K562 (cell line): Measurements from ENCODE around the gene GPSM3. TPM values are rescaled to one million over a fixed set of nuclear protein-coding genes. Genes with fewer than 3 reads are reported as not detected.

Experiments used
- ARID1B ChIP-seq: fragments of 450-650 bp; IDR thresholded peaks from 2 replicates; pipeline ENCODE4 v1.6.1; 2016; ENCODE audit warnings: antibody characterized with exemption, mild to moderate bottlenecking, inconsistent platforms
- ATF1 ChIP-seq, 2 experiments: fragments of 450-650 bp in 1 of 2; IDR thresholded peaks; 2 replicates each; pipeline ENCODE4 v1.6.1; 2016; ENCODE audit warnings: missing compliant biosample characterization in 1 of 2, missing genetic modification characterization in 1 of 2
- DPF2 ChIP-seq: fragments of 450-650 bp; IDR thresholded peaks from 2 replicates; pipeline ENCODE4 v1.6.1; 2016
- KLF16 ChIP-seq: IDR thresholded peaks from 2 replicates; pipeline ENCODE4 v1.6.1; 2016; ENCODE audit warnings: antibody characterized with exemption
- MCM2 ChIP-seq: fragments of 450-650 bp; IDR thresholded peaks from 2 replicates; pipeline ENCODE4 v1.6.1; 2017; ENCODE audit warnings: low read depth, mild to moderate bottlenecking
- PHF21A ChIP-seq: fragments of 450-650 bp; IDR thresholded peaks from 2 replicates; pipeline ENCODE4 v1.6.1; 2017; ENCODE audit warnings: low read depth, borderline replicate concordance
- PKNOX1 ChIP-seq: fragments of 450-650 bp; IDR thresholded peaks from 2 replicates; pipeline ENCODE4 v1.6.1; 2016
- REST ChIP-seq, 2 experiments: fragments of 450-650 bp; formaldehyde crosslinking in 1 of 2; IDR thresholded peaks; 2 replicates each; pipeline versions ENCODE4 v1.4.0 to v1.6.1; 2014 to 2020; ENCODE audit warnings: mild to moderate bottlenecking in 2 of 2, borderline replicate concordance in 1 of 2, low read depth in 1 of 2
- ZNF124 ChIP-seq: sonication (generic); formaldehyde crosslinking; IDR thresholded peaks from 2 replicates; pipeline ENCODE4 v1.8.1; 2022; ENCODE audit warnings: missing genetic modification reagents
- ZNF3 ChIP-seq: fragments of 250-450 bp; sonication (Bioruptor Pico); IDR thresholded peaks from 2 replicates; pipeline ENCODE4 v1.5.0; 2021; ENCODE audit warnings: mild to moderate bottlenecking, moderate library complexity
- ZNF444 ChIP-seq: fragments of 250-450 bp; sonication (Bioruptor Pico); IDR thresholded peaks from 2 replicates; pipeline ENCODE4 v1.4.0; 2020; ENCODE audit warnings: mild to moderate bottlenecking, moderate library complexity
- polyA plus RNA-seq, 8 experiments: library from polyadenylated mRNA; depleted of rRNA in 4 of 8; stranded (reverse) in 5 of 8; unstranded in 3 of 8; fragments of >200 nt; fragmentation: Nextera tagmentation in 2 of 8; fragmentation: Illumina TruSeq in 1 of 8; extraction: Ambion mirVana in 2 of 8; extraction: Trizol in 1 of 8; gene quantifications; 2 replicates each; pipeline versions ENCODE4 v1.2.1 to v1.2.3, GENCODE V29; 2011 to 2014; ENCODE audit warnings: inconsistent platforms in 1 of 8, missing spikeins in 1 of 8
- total RNA-seq, 7 experiments: library from RNA; depleted of rRNA in 6 of 7; stranded (reverse); fragments of >200 nt in 6 of 7; fragmentation: Illumina TruSeq in 2 of 7; extraction: Trizol in 2 of 7; gene quantifications; 2 replicates each; pipeline versions ENCODE4 v1.2.1 to v1.2.3, GENCODE V29; 2011 to 2021; ENCODE audit warnings: low replicate concordance in 1 of 7
- TF ChIP-seq, protein P1 (sequence below): fragments of 250-450 bp; sonication (Bioruptor Pico); IDR thresholded peaks from 2 replicates; pipeline ENCODE4 v1.4.0; 2020; ENCODE audit warnings: borderline replicate concordance
- TF ChIP-seq, protein P2 (sequence below): fragments of 450-650 bp; formaldehyde crosslinking; IDR thresholded peaks from 2 replicates; pipeline ENCODE4 v1.4.0; 2020; ENCODE audit warnings: mild to moderate bottlenecking, moderate library complexity
- TF ChIP-seq, protein P3 (sequence below): fragments of 250-450 bp; sonication (Bioruptor Pico); IDR thresholded peaks from 2 replicates; pipeline ENCODE4 v1.4.0; 2020; ENCODE audit warnings: mild to moderate bottlenecking

Gene GPSM3
- total and polyA plus RNA-seq, 9 of the 15 experiments (the other 6 are each of a cell fraction or from before 2014, with no cell fraction given), result 5.3 to 42.6 (median 24.4) TPM

DNA sequence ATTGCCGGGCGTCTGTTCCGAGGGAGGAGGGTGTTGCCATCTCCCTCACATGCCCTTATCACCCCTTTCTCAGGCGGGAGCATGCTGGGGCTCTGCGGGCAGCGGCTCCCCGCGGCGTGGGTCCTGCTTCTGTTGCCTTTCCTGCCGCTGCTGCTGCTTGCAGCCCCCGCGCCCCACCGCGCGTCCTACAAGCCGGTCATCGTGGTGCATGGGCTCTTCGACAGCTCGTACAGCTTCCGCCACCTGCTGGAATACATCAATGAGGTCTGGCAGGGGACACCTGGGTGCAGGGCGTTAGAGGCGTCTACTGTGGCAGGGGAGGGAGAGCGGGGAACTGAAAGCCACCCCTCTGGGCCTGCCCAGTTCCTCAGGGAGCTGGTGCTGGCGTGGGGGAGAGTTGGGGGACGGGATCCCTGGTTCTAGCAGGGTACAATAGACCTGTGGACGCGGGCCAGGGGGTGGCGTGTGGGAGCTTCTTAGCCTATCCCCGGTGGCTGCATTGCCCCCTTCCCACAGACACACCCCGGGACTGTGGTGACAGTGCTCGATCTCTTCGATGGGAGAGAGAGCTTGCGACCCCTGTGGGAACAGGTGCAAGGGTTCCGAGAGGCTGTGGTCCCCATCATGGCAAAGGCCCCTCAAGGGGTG lies 37.8 kb downstream of the GPSM3 start (continued):
- TF ChIP-seq REST (IDR thresholded peaks at IDR 0.05; ENCODE audit: borderline replicate concordance) (peak; percentile 92), REST (CRISPR knock-in tag; IDR thresholded peaks at IDR 0.05; ENCODE audit: low read depth) (no peak), ARID1B (peak; percentile 63; the same call in 1 of the 2 replicates), ZNF124 (CRISPR knock-in tag) (no peak), KLF16 (peak; percentile 67; the same call in 1 of the 2 replicates), ZNF444 (CRISPR knock-in tag) (no peak), ZNF3 (CRISPR knock-in tag) (no peak), ATF1 (CRISPR knock-in tag; IDR thresholded peaks at IDR 0.05) (no peak), ATF1 (tag; IDR thresholded peaks at IDR 0.05) (no peak; the same call in 1 of the 2 replicates), MCM2 (no peak), PHF21A (no peak), DPF2 (peak; percentile 45; the same call in 1 of the 2 replicates), PKNOX1 (no peak; the same call in 1 of the 2 replicates)
- TF ChIP-seq, protein P1, sequence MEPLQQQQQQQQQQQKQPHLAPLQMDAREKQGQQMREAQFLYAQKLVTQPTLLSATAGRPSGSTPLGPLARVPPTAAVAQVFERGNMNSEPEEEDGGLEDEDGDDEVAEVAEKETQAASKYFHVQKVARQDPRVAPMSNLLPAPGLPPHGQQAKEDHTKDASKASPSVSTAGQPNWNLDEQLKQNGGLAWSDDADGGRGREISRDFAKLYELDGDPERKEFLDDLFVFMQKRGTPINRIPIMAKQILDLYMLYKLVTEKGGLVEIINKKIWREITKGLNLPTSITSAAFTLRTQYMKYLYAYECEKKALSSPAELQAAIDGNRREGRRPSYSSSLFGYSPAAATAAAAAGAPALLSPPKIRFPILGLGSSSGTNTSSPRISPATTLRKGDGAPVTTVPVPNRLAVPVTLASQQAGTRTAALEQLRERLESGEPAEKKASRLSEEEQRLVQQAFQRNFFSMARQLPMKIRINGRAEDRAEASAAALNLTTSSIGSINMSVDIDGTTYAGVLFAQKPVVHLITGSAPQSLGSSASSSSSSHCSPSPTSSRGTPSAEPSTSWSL (CRISPR knock-in tag), result no peak
- TF ChIP-seq, protein P2, sequence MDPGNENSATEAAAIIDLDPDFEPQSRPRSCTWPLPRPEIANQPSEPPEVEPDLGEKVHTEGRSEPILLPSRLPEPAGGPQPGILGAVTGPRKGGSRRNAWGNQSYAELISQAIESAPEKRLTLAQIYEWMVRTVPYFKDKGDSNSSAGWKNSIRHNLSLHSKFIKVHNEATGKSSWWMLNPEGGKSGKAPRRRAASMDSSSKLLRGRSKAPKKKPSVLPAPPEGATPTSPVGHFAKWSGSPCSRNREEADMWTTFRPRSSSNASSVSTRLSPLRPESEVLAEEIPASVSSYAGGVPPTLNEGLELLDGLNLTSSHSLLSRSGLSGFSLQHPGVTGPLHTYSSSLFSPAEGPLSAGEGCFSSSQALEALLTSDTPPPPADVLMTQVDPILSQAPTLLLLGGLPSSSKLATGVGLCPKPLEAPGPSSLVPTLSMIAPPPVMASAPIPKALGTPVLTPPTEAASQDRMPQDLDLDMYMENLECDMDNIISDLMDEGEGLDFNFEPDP (CRISPR knock-in tag), result no peak
- TF ChIP-seq, protein P3, sequence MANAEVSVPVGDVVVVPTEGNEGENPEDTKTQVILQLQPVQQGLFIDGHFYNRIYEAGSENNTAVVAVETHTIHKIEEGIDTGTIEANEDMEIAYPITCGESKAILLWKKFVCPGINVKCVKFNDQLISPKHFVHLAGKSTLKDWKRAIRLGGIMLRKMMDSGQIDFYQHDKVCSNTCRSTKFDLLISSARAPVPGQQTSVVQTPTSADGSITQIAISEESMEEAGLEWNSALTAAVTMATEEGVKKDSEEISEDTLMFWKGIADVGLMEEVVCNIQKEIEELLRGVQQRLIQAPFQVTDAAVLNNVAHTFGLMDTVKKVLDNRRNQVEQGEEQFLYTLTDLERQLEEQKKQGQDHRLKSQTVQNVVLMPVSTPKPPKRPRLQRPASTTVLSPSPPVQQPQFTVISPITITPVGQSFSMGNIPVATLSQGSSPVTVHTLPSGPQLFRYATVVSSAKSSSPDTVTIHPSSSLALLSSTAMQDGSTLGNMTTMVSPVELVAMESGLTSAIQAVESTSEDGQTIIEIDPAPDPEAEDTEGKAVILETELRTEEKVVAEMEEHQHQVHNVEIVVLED (CRISPR knock-in tag), result no peak
